Liver (tissue), 3 donors: Measurements from ENCODE around the gene MVB12B.

Experiments used
- EGR1 ChIP-seq, 2 donors: IDR thresholded peaks; 2 replicates each; pipeline ENCODE4 v1.6.1; 2016 to 2018; ENCODE audit warnings: antibody characterized with exemption in 2 of 2, low read depth in 2 of 2
- FOXA2 ChIP-seq: IDR thresholded peaks from 2 replicates; pipeline ENCODE4 v1.6.1; 2016; ENCODE audit warnings: antibody characterized with exemption
- GABPA ChIP-seq, 2 donors: IDR thresholded peaks in 1 of 2; conservative IDR thresholded peaks in 1 of 2; 2 replicates each; pipeline ENCODE4 v1.6.1; 2016; ENCODE audit warnings: antibody characterized with exemption in 2 of 2, mild to moderate bottlenecking in 1 of 2, moderate library complexity in 1 of 2
- JUND ChIP-seq, 2 donors: IDR thresholded peaks; 2 replicates each; pipeline ENCODE4 v1.6.1; 2016; ENCODE audit warnings: antibody characterized with exemption in 2 of 2
- RAD21 ChIP-seq, 2 donors: IDR thresholded peaks; 2 replicates each; pipeline ENCODE4 v1.6.1; 2016; ENCODE audit warnings: antibody characterized with exemption in 2 of 2, mild to moderate bottlenecking in 2 of 2
- SP1 ChIP-seq: IDR thresholded peaks from 2 replicates; pipeline ENCODE4 v1.6.1; 2018; ENCODE audit warnings: antibody characterized with exemption, mild to moderate bottlenecking
- TAF1 ChIP-seq: conservative IDR thresholded peaks from 2 replicates; pipeline ENCODE4 v1.6.1; 2016; ENCODE audit warnings: antibody characterized with exemption, mild to moderate bottlenecking
- YY1 ChIP-seq: IDR thresholded peaks from 2 replicates; pipeline ENCODE4 v1.6.1; 2016; ENCODE audit warnings: antibody characterized with exemption, mild to moderate bottlenecking
- TF ChIP-seq, protein P1 (sequence below): fragments of 150-350 bp; IDR thresholded peaks from 2 replicates; pipeline ENCODE4 v1.5.1; 2017; ENCODE audit warnings: improper control_type of control experiment, low read depth, low read length; ENCODE audit not compliant: missing input control
- TF ChIP-seq, protein P2 (sequence below): IDR thresholded peaks from 2 replicates; pipeline ENCODE4 v1.6.1; 2016; ENCODE audit warnings: antibody characterized with exemption
- TF ChIP-seq, protein P3 (sequence below): IDR thresholded peaks from 2 replicates; pipeline ENCODE4 v1.6.1; 2016; ENCODE audit warnings: antibody characterized with exemption, mild to moderate bottlenecking
- TF ChIP-seq, protein P4 (sequence below): IDR thresholded peaks from 2 replicates; pipeline ENCODE4 v1.6.1; 2016; ENCODE audit warnings: antibody characterized with exemption
- donor health status: healthy.
- donor health status: healthy.

DNA sequence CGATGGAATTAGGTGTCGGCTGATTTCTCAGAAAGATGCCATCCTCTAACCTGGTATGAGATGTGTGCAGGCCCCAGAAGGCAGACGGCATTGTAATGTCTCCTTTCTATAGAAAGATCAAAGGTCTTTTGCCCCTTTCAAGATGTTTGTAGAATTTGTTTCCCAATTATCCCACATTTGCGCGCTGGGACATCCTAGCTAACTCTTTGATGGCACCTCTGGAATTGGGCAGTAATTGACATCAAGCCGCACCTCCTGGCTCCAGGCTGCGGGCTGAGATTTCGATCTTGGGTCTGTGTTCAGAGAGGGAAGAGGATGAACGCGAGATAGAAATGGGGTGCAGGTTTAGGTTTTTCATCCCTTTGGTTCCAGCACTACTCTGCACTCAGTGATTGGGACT, 202.3 kb downstream of the MVB12B start:
- TF ChIP-seq, protein P1, sequence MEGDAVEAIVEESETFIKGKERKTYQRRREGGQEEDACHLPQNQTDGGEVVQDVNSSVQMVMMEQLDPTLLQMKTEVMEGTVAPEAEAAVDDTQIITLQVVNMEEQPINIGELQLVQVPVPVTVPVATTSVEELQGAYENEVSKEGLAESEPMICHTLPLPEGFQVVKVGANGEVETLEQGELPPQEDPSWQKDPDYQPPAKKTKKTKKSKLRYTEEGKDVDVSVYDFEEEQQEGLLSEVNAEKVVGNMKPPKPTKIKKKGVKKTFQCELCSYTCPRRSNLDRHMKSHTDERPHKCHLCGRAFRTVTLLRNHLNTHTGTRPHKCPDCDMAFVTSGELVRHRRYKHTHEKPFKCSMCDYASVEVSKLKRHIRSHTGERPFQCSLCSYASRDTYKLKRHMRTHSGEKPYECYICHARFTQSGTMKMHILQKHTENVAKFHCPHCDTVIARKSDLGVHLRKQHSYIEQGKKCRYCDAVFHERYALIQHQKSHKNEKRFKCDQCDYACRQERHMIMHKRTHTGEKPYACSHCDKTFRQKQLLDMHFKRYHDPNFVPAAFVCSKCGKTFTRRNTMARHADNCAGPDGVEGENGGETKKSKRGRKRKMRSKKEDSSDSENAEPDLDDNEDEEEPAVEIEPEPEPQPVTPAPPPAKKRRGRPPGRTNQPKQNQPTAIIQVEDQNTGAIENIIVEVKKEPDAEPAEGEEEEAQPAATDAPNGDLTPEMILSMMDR: no peak
- TF ChIP-seq, protein P2, sequence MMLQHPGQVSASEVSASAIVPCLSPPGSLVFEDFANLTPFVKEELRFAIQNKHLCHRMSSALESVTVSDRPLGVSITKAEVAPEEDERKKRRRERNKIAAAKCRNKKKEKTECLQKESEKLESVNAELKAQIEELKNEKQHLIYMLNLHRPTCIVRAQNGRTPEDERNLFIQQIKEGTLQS: no peak
- no peak for TF ChIP-seq SP1
- TF ChIP-seq, protein P3, sequence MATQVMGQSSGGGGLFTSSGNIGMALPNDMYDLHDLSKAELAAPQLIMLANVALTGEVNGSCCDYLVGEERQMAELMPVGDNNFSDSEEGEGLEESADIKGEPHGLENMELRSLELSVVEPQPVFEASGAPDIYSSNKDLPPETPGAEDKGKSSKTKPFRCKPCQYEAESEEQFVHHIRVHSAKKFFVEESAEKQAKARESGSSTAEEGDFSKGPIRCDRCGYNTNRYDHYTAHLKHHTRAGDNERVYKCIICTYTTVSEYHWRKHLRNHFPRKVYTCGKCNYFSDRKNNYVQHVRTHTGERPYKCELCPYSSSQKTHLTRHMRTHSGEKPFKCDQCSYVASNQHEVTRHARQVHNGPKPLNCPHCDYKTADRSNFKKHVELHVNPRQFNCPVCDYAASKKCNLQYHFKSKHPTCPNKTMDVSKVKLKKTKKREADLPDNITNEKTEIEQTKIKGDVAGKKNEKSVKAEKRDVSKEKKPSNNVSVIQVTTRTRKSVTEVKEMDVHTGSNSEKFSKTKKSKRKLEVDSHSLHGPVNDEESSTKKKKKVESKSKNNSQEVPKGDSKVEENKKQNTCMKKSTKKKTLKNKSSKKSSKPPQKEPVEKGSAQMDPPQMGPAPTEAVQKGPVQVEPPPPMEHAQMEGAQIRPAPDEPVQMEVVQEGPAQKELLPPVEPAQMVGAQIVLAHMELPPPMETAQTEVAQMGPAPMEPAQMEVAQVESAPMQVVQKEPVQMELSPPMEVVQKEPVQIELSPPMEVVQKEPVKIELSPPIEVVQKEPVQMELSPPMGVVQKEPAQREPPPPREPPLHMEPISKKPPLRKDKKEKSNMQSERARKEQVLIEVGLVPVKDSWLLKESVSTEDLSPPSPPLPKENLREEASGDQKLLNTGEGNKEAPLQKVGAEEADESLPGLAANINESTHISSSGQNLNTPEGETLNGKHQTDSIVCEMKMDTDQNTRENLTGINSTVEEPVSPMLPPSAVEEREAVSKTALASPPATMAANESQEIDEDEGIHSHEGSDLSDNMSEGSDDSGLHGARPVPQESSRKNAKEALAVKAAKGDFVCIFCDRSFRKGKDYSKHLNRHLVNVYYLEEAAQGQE: no peak
- no peak for TF ChIP-seq TAF1
- TF ChIP-seq RAD21 (IDR thresholded peaks at IDR 0.05): no peak
- no peak for TF ChIP-seq YY1
- TF ChIP-seq GABPA (IDR thresholded peaks at IDR 0.05 in 1 of 2, conservative IDR thresholded peaks at IDR 0.05 in 1 of 2): no peak
- TF ChIP-seq, protein P4, sequence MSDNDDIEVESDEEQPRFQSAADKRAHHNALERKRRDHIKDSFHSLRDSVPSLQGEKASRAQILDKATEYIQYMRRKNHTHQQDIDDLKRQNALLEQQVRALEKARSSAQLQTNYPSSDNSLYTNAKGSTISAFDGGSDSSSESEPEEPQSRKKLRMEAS: no peak
- no peak for TF ChIP-seq EGR1 (IDR thresholded peaks at IDR 0.05; ENCODE audit: low read depth in 2 of 2)
- no peak for TF ChIP-seq JUND (IDR thresholded peaks at IDR 0.05)
- no peak for TF ChIP-seq FOXA2
